Left forelimb (tissue), 1 donor: ENCODE data around the gene ARHGAP23.

ENCODE experiments used
- DNase-seq: peaks from one replicate; pipeline ENCODE4 v3.0.0-alpha.2; 2018; ENCODE audit warnings: low spot score

The ARHGAP23 gene

GRCh38 chr17:38443356-38444031 is 15.2 kb downstream of the ARHGAP23 start:
- no peak for DNase-seq

- no peak for DNase-seq
These were observed 15.9 kb downstream of the ARHGAP23 start for GRCh38 chr17:38444151-38444550.

GRCh38 chr17:38447502-38448085 is 19.3 kb downstream of the ARHGAP23 start:
- no peak for DNase-seq

- no peak for DNase-seq
These were observed 20.0 kb downstream of the ARHGAP23 start for GRCh38 chr17:38448208-38448771.

- no peak for DNase-seq
These were observed 21.1 kb downstream of the ARHGAP23 start for GRCh38 chr17:38449364-38449763.

GRCh38 chr17:38450557-38451029 is 22.3 kb downstream of the ARHGAP23 start:
- DNase-seq: no peak

- no peak for DNase-seq
These were observed 23.0 kb downstream of the ARHGAP23 start for GRCh38 chr17:38451030-38451839.

- peak; percentile 85 for DNase-seq
These were observed 23.7 kb downstream of the ARHGAP23 start for GRCh38 chr17:38451840-38452529.

GRCh38 chr17:38452719-38453118 is 24.5 kb downstream of the ARHGAP23 start:
- DNase-seq: no peak

- DNase-seq: no peak
These were observed 25.7 kb downstream of the ARHGAP23 start for GRCh38 chr17:38453951-38454421.

- DNase-seq: no peak
These were observed 26.3 kb downstream of the ARHGAP23 start for GRCh38 chr17:38454532-38454931.

GRCh38 chr17:38455288-38455915 is 27.1 kb downstream of the ARHGAP23 start:
- DNase-seq: no peak

GRCh38 chr17:38456031-38456815 is 28.0 kb downstream of the ARHGAP23 start:
- no peak for DNase-seq

GRCh38 chr17:38457577-38458371 is 29.5 kb downstream of the ARHGAP23 start:
- no peak for DNase-seq

- no peak for DNase-seq
These were observed 30.3 kb downstream of the ARHGAP23 start for GRCh38 chr17:38458521-38458920.

GRCh38 chr17:38459567-38459966 is 31.3 kb downstream of the ARHGAP23 start:
- no peak for DNase-seq

GRCh38 chr17:38460082-38460715 is 31.9 kb downstream of the ARHGAP23 start:
- no peak for DNase-seq

- DNase-seq: no peak
These were observed 32.7 kb downstream of the ARHGAP23 start for GRCh38 chr17:38460716-38461630.
